WTC11 (cell line): Measurements from ENCODE around the gene CYP2F1. TPM values are rescaled to one million over a fixed set of nuclear protein-coding genes. Genes with fewer than 3 reads are reported as not detected.
A peak's percentile ranks its signal among the peaks of the same experiment; 100 is the strongest.
"Not testable (repeated sequence)": the region's sequence is repeated elsewhere in the genome, so short reads cannot be mapped to it uniquely, and the experiment has no call there.

Experiments
- ATAC-seq: fragments of 200-7000 bp; cut with Tn5 transposase; 2 replicates; pipeline ENCODE4 v1.10.0; 2021; ENCODE audit warnings: mild to moderate bottlenecking, moderate library complexity
- CTCF ChIA-PET: fragments of 300-600 bp; sonication (Branson Sonifier 250); formaldehyde crosslinking; loops from one replicate; lab custom pipeline; 2021; ENCODE audit warnings: antibody characterized with exemption; lab: Charles Lee
- POLR2A ChIA-PET: fragments of 350-600 bp; sonication (Branson Sonifier 250); formaldehyde crosslinking; loops from one replicate; lab custom pipeline; 2021; ENCODE audit warnings: antibody characterized with exemption; lab: Charles Lee
- DNase-seq: peaks from one replicate; pipeline ENCODE4 v3.0.0; 2021; ENCODE audit warnings: low spot score
- H3K27ac Mint-ChIP-seq: 2 replicates; pipeline ENCODE4 v1.8.0; 2021; ENCODE audit warnings: mixed read lengths
- H3K27me3 Mint-ChIP-seq: 2 replicates; pipeline ENCODE4 v1.8.0; 2021; ENCODE audit warnings: low read depth, mild to moderate bottlenecking, moderate library complexity, mixed read lengths
- H3K36me3 Mint-ChIP-seq: 2 replicates; pipeline ENCODE4 v1.8.0; 2021; ENCODE audit warnings: mixed read lengths
- H3K4me1 Mint-ChIP-seq: 2 replicates; pipeline ENCODE4 v1.8.0; 2022; ENCODE audit warnings: mixed read lengths
- H3K4me3 Mint-ChIP-seq: 2 replicates; pipeline ENCODE4 v1.8.0; 2021; ENCODE audit warnings: mild to moderate bottlenecking, moderate library complexity, mixed read lengths
- H3K9me3 Mint-ChIP-seq: 2 replicates; pipeline ENCODE4 v1.8.0; 2021; ENCODE audit warnings: mixed read lengths
- CBFB ChIP-seq: sonication (generic); formaldehyde crosslinking; IDR thresholded peaks from 2 replicates; pipeline ENCODE4 v1.8.1; 2022; ENCODE audit warnings: mild to moderate bottlenecking, low read depth, missing genetic modification reagents
- CREB1 ChIP-seq: sonication (generic); formaldehyde crosslinking; IDR thresholded peaks from 2 replicates; pipeline ENCODE4 v1.8.0; 2023; ENCODE audit warnings: mild to moderate bottlenecking, missing genetic modification reagents
- FOXP1 ChIP-seq: sonication (generic); formaldehyde crosslinking; IDR thresholded peaks from 2 replicates; pipeline ENCODE4 v1.8.0; 2022; ENCODE audit warnings: missing genetic modification reagents, mild to moderate bottlenecking, moderate library complexity, borderline replicate concordance
- GABPB1 ChIP-seq: sonication (generic); formaldehyde crosslinking; IDR thresholded peaks from 2 replicates; pipeline ENCODE4 v1.8.1; 2023; ENCODE audit warnings: mild to moderate bottlenecking, missing genetic modification reagents
- HMGA2 ChIP-seq: fragments of 250-450 bp; sonication (Bioruptor Pico); IDR thresholded peaks from 2 replicates; pipeline ENCODE4 v1.4.0; 2021; ENCODE audit warnings: mild to moderate bottlenecking, moderate library complexity
- JUN ChIP-seq: sonication (generic); formaldehyde crosslinking; IDR thresholded peaks from 2 replicates; pipeline ENCODE4 v1.8.0; 2023; ENCODE audit warnings: mild to moderate bottlenecking, missing genetic modification reagents
- KAT7 ChIP-seq: sonication (generic); formaldehyde crosslinking; IDR thresholded peaks from 2 replicates; pipeline ENCODE4 v1.8.1; 2023; ENCODE audit warnings: missing genetic modification reagents, mild to moderate bottlenecking, borderline replicate concordance
- MXD4 ChIP-seq: fragments of 250-450 bp; sonication (Bioruptor Pico); IDR thresholded peaks from 2 replicates; pipeline ENCODE4 v1.8.0; 2021; ENCODE audit warnings: mild to moderate bottlenecking, moderate library complexity, borderline replicate concordance
- NFATC4 ChIP-seq: fragments of 250-450 bp; sonication (Bioruptor Pico); IDR thresholded peaks from 2 replicates; pipeline ENCODE4 v1.9.0; 2021; ENCODE audit warnings: mild to moderate bottlenecking
- NR2C2 ChIP-seq: sonication (generic); formaldehyde crosslinking; IDR thresholded peaks from 2 replicates; pipeline ENCODE4 v1.8.0; 2022; ENCODE audit warnings: mild to moderate bottlenecking, missing genetic modification reagents
- NR3C1 ChIP-seq: sonication (generic); formaldehyde crosslinking; conservative IDR thresholded peaks from 2 replicates; pipeline ENCODE4 v1.8.1; 2023; ENCODE audit warnings: low read depth, mild to moderate bottlenecking, missing genetic modification reagents
- OVOL2 ChIP-seq: fragments of 250-450 bp; sonication (Bioruptor Pico); IDR thresholded peaks from 2 replicates; pipeline ENCODE4 v1.9.0; 2021; ENCODE audit warnings: mild to moderate bottlenecking, borderline replicate concordance
- TEAD1 ChIP-seq: sonication (generic); formaldehyde crosslinking; IDR thresholded peaks from 2 replicates; pipeline ENCODE4 v1.8.0; 2022; ENCODE audit warnings: mild to moderate bottlenecking, missing genetic modification reagents
- TEAD4 ChIP-seq: sonication (generic); formaldehyde crosslinking; IDR thresholded peaks from 2 replicates; pipeline ENCODE4 v1.8.0; 2022; ENCODE audit warnings: mild to moderate bottlenecking, missing genetic modification reagents
- ZBTB21 ChIP-seq: sonication (generic); formaldehyde crosslinking; IDR thresholded peaks from 2 replicates; pipeline ENCODE4 v1.8.1; 2023; ENCODE audit warnings: mild to moderate bottlenecking, missing genetic modification reagents, borderline replicate concordance
- ZNF121 ChIP-seq: sonication (generic); formaldehyde crosslinking; IDR thresholded peaks from 2 replicates; pipeline ENCODE4 v1.8.0; 2023; ENCODE audit warnings: missing genetic modification reagents
- ZNF232 ChIP-seq: sonication (generic); formaldehyde crosslinking; IDR thresholded peaks from 2 replicates; pipeline ENCODE4 v1.8.0; 2022; ENCODE audit warnings: mild to moderate bottlenecking, missing genetic modification reagents
- ZNF317 ChIP-seq: sonication (generic); formaldehyde crosslinking; IDR thresholded peaks from 2 replicates; pipeline ENCODE4 v1.8.1; 2023; ENCODE audit warnings: low read depth, mild to moderate bottlenecking, moderate library complexity, missing genetic modification reagents, borderline replicate concordance
- total RNA-seq: library from RNA; stranded (reverse); gene quantifications from 3 replicates; pipeline ENCODE4 v1.2.3, GENCODE V29; 2021
- TF ChIP-seq, protein P1 (sequence below): fragments of 200-600 bp; IDR thresholded peaks from 2 replicates; pipeline ENCODE4 v1.8.0; 2022; ENCODE audit warnings: antibody characterized with exemption
- TF ChIP-seq, protein P2 (sequence below): sonication (generic); formaldehyde crosslinking; IDR thresholded peaks from 2 replicates; pipeline ENCODE4 v1.8.1; 2023; ENCODE audit warnings: mild to moderate bottlenecking, moderate library complexity, missing genetic modification reagents
- TF ChIP-seq, protein P3 (sequence below): fragments of 250-450 bp; sonication (Bioruptor Pico); IDR thresholded peaks from 2 replicates; pipeline ENCODE4 v1.9.0; 2021; ENCODE audit warnings: mild to moderate bottlenecking
- TF ChIP-seq, protein P4 (sequence below): sonication (generic); formaldehyde crosslinking; conservative IDR thresholded peaks from 2 replicates; pipeline ENCODE4 v1.8.1; 2022; ENCODE audit warnings: mild to moderate bottlenecking, missing genetic modification reagents

Gene CYP2F1
- total RNA-seq, 1 experiment from 2014 or later: 0.24 TPM

DNA sequence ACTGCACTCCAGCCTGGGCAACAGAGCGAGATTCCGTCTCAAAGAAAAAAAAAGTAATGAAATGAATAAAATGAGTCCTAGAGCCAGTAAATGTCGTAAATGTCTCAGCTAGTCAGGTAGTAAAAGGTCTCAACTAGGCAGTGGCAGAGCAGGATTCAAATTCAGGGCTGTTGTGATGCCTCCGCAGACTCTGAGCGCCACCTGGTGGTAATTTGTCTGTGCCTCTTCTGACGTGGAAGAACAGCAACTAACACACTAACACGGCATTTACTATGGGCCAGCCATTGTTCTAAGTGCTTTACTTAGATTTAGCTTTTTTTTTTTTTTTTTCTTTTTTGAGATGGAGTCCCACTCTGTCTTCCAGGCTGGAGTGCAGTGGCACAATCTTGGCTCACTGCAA lies 30.2 kb downstream of the CYP2F1 start:
- Mint-ChIP-seq H3K27ac (no peak overlapping the region), H3K36me3 (peaks cover 7% of the 10 kb centered on the region), H3K4me3 (no peak overlapping the region), H3K4me1 (no peaks in the 10 kb centered on the region), H3K27me3 (no peaks in the 10 kb centered on the region; the same call in 1 of the 2 replicates), H3K9me3 (peaks cover 19% of the 10 kb centered on the region)
- ATAC-seq: peak; percentile 89
- DNase-seq: peak; percentile 90
- ChIA-PET CTCF (interaction anchor here (0.6 to 2.4 kb wide), 38 partner anchors 11 to 612 kb away, joined by 3 to 20 read pairs (median 4); partner anchors contain the start of genes CYP2S1, EGLN2 and RAB4B), POLR2A (interaction anchor here (0.6 to 0.7 kb wide), 4 partner anchors 18 to 368 kb away, joined by 3 to 5 read pairs (median 4); no protein-coding TSS in a partner anchor)
- TF ChIP-seq, protein P1, sequence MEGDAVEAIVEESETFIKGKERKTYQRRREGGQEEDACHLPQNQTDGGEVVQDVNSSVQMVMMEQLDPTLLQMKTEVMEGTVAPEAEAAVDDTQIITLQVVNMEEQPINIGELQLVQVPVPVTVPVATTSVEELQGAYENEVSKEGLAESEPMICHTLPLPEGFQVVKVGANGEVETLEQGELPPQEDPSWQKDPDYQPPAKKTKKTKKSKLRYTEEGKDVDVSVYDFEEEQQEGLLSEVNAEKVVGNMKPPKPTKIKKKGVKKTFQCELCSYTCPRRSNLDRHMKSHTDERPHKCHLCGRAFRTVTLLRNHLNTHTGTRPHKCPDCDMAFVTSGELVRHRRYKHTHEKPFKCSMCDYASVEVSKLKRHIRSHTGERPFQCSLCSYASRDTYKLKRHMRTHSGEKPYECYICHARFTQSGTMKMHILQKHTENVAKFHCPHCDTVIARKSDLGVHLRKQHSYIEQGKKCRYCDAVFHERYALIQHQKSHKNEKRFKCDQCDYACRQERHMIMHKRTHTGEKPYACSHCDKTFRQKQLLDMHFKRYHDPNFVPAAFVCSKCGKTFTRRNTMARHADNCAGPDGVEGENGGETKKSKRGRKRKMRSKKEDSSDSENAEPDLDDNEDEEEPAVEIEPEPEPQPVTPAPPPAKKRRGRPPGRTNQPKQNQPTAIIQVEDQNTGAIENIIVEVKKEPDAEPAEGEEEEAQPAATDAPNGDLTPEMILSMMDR: peak; percentile 75
- no peak for TF ChIP-seq ZNF317 (CRISPR knock-in tag)
- TF ChIP-seq MXD4 (CRISPR knock-in tag): no peak

DNA sequence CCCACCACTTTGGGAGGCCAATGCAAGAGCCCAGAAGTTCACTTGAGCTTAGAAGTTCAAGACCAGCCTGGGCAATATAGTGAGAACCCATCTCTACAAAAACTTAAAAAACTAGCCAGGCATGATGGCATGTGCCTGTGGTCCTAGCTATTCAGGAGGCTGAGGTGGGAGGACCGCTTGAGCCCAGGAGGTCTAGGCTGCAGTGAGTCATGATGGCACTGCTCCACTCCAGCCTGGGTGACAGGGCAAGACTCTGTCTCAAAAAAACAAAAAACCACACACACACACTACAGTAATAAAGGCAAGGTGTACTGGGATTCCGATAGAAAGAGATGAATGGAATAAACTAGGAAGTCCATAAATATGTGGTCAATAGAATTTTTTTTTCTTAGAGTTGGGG lies 35.6 kb downstream of the CYP2F1 start:
- no peak overlapping the region for H3K27ac Mint-ChIP-seq
- H3K36me3 Mint-ChIP-seq: no peaks in the 10 kb centered on the region
- no peaks in the 10 kb centered on the region for H3K4me1 Mint-ChIP-seq
- 0 out of 2 replicates have a peak, but pooled peaks cover 6% of the 10 kb centered on the region for H3K9me3 Mint-ChIP-seq
- DNase-seq (no peak), ATAC-seq (no peak)
- no peaks in the 10 kb centered on the region for H3K27me3 Mint-ChIP-seq
- ChIA-PET POLR2A (no interaction called here), CTCF (no interaction called here)
- no peak overlapping the region for H3K4me3 Mint-ChIP-seq
- no peak for TF ChIP-seq FOXP1 (CRISPR knock-in tag)
- TF ChIP-seq ZNF232 (CRISPR knock-in tag): no peak
- TF ChIP-seq, protein P2, sequence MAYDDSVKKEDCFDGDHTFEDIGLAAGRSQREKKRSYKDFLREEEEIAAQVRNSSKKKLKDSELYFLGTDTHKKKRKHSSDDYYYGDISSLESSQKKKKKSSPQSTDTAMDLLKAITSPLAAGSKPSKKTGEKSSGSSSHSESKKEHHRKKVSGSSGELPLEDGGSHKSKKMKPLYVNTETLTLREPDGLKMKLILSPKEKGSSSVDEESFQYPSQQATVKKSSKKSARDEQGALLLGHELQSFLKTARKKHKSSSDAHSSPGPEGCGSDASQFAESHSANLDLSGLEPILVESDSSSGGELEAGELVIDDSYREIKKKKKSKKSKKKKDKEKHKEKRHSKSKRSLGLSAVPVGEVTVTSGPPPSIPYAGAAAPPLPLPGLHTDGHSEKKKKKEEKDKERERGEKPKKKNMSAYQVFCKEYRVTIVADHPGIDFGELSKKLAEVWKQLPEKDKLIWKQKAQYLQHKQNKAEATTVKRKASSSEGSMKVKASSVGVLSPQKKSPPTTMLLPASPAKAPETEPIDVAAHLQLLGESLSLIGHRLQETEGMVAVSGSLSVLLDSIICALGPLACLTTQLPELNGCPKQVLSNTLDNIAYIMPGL (CRISPR knock-in tag): no peak
- no peak for TF ChIP-seq ZNF121
- TF ChIP-seq CBFB (CRISPR knock-in tag): no peak

DNA sequence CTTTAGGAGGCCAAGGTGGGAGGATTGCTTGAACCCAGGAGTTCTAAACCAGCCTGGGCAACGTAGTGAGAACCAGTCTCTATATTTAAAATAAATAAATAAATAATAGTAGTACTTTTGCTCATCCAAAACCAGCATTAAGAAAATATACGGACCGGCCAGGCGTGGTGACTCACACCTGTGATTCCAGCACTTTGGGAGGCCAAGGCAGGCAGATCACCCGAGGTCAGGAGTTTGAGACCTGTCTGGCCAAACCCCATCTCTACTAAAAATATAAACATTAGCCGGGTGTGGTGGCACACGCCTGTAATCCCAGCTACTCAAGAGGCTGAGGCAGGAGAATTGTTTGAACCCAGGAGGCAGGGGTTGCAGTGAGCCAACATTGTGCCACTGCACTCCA lies 36.8 kb downstream of the CYP2F1 start:
- peaks cover 10% of the 10 kb centered on the region for H3K9me3 Mint-ChIP-seq
- H3K36me3 Mint-ChIP-seq, H3K4me1 Mint-ChIP-seq, ATAC-seq, H3K27me3 Mint-ChIP-seq, DNase-seq, H3K4me3 Mint-ChIP-seq, POLR2A ChIA-PET, H3K27ac Mint-ChIP-seq: not testable (repeated sequence)
- CTCF ChIA-PET: interaction anchor here (0.7 to 1.1 kb wide), 2 partner anchors 24 to 303 kb away, joined by 3 to 4 read pairs; no protein-coding TSS in a partner anchor

DNA sequence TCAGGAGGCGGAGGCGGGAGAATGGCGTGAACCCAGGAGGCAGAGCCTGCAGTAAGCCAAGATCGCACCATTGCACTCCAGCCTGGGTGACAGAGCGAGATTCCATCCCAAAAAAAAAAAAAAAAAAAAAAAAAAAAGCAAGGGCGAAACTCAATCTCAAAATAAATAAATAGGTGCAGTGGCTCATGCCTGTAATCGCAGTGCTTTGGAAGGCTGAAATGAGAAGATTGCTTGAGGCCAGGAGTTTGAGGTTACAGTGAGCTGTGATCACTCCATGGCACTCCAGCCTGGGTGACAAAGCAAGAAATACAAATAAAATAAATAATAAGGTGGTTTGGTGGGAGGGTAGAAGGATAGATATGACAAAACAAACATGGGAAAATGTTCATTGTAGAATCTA lies 39.8 kb downstream of the CYP2F1 start:
- ChIA-PET POLR2A (interaction anchor here (1.0 kb wide), 1 partner anchor 88 kb away, joined by 10 read pairs; no protein-coding TSS in a partner anchor), CTCF (interaction anchor here (0.7 kb wide), 1 partner anchor 45 kb away, joined by 5 read pairs; no protein-coding TSS in a partner anchor)
- no peak for DNase-seq
- Mint-ChIP-seq H3K27me3 (no peaks in the 10 kb centered on the region), H3K4me3 (no peak overlapping the region), H3K9me3 (peaks cover 20% of the 10 kb centered on the region), H3K27ac (no peak overlapping the region), H3K36me3 (peaks cover 23% of the 10 kb centered on the region), H3K4me1 (peaks cover 2% of the 10 kb centered on the region)
- ATAC-seq: no peak
- no peak for TF ChIP-seq HMGA2 (CRISPR knock-in tag)
- no peak for TF ChIP-seq JUN (CRISPR knock-in tag)
- TF ChIP-seq ZBTB21 (CRISPR knock-in tag): no peak
- no peak for TF ChIP-seq GABPB1
- TF ChIP-seq TEAD1 (CRISPR knock-in tag): no peak
- TF ChIP-seq KAT7 (CRISPR knock-in tag): no peak
- no peak for TF ChIP-seq NR2C2 (CRISPR knock-in tag)
- no peak for TF ChIP-seq CREB1 (CRISPR knock-in tag)
- TF ChIP-seq NR3C1: no peak
- no peak for TF ChIP-seq NFATC4 (CRISPR knock-in tag)
- no peak for TF ChIP-seq FOXP1 (CRISPR knock-in tag)
- TF ChIP-seq TEAD4 (CRISPR knock-in tag): no peak
- TF ChIP-seq, protein P3, sequence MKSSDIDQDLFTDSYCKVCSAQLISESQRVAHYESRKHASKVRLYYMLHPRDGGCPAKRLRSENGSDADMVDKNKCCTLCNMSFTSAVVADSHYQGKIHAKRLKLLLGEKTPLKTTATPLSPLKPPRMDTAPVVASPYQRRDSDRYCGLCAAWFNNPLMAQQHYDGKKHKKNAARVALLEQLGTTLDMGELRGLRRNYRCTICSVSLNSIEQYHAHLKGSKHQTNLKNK: no peak
- TF ChIP-seq, protein P4, sequence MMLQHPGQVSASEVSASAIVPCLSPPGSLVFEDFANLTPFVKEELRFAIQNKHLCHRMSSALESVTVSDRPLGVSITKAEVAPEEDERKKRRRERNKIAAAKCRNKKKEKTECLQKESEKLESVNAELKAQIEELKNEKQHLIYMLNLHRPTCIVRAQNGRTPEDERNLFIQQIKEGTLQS (CRISPR knock-in tag): no peak
- TF ChIP-seq OVOL2 (CRISPR knock-in tag): no peak
- TF ChIP-seq, protein P2 (CRISPR knock-in tag): no peak
